GM19099 (cell line): ENCODE results near the gene ZNF808.

ENCODE experiments used
- POLR2A ChIP-seq: IDR thresholded peaks from 3 replicates; pipeline ENCODE4 v1.6.1; 2011; ENCODE audit warnings: low read depth; ENCODE audit not compliant: insufficient read length; ENCODE audit errors: extremely low read depth

The ZNF808 gene

DNA sequence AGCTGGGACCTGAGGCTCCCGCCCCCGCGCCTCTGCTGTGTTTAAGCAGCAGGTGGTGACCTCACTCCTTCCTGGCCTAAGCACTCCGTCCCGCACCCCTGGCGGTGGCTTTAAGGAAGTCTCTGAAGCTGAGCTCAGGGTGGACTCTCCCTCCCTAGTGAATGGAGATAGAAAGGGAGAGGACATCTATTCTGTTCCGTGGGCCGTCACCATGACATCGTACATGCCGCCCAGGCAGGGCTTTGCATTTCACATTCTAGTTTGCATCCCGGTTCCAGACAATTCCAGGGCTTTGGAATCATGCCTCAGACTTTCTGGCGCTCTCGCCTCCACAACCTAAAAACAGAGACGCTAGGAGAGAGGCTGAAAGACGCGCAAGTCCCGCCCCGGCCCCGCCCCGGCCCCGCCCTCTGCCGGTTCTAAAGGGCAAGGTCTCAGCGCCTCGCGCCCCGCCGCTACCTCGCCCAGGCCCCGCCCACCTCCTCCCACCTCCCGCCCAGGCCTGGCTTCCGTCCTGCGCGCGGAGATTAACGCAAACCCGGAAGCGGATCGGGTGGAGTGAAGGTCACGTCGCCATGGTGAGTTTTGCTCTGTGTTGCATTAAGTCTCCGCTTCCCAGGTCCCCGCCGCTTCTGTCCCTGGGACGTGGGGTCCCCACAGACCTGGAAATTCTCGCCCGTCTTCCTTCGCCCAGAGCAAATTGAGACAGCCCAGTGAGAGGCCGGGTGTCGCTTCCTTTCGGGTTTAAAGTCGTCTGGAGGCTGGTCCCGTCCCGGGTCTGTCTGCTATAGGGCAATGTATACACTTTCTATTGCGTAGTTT, at the start of gene ZNF808:
TSS of gene ZNF808 (plus strand) at position 535 of the 822 bp plus-strand sequence. CDS start 15,617 bp downstream, outside the sequence.
- TF ChIP-seq POLR2A, result peak; percentile 82

DNA sequence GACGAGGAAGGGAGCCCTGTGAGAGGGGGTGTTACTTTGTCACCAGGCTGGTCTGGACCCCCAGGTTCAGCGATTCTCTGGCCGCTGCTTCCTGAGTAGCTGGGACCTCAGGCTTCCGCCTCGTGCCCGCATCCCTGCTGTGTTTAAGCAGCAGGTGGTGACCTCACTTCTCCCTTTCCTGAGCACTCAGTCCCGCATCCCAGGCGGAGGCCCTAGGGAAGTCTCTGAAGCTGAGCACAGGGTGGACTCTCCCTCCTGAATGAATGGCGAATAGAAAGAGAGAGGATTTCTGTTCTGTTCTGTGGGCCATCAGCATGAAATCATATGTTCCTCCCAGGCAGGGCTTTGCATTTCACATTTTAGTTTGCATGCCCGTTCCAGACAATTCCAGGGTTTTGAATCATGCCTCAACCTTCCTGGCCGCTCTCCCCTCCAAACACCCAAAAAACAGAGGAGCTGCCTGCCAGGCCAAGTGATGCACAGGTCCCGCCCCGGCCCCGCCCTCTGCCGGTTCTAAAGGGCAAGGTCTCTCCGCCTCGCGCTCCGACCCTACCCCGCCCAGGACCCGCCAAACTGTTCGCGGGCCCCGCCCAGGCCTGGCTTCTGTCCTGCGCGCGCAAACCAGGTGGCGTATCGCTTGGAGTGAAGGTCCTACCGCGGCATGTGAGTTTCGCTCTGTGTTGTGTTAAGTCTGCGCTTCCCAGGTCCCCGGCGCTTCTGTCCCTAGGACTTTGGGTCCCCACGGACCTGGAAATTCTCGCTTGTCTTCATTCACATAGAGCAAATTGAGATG, 35.1 kb upstream of the ZNF808 start:
- TF ChIP-seq POLR2A, result no peak

DNA sequence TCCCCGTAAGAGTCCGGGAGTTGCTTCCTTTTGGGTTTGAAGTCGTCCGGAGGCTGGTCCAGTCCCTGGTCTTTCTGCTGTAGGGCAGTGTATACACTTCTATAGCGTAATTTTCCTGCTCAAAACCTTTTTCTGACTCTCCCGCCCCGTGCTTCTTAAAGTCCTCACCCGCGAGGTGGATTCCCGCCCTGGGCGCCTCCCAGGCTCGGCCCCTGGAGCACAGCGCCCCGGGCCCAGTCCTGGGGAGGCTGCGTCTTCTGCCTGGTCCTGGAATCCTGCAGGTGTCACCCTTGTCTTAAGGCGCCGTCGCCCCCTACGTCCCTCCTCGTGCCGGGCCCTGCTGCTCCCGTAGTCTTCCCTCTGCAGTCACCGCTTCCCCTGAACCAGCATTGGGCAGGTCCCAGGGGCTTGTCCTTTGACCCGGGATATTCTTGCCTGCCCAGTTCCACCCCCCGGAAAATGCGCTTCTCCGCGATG, 34.4 kb upstream of the ZNF808 start:
- no peak for TF ChIP-seq POLR2A

DNA sequence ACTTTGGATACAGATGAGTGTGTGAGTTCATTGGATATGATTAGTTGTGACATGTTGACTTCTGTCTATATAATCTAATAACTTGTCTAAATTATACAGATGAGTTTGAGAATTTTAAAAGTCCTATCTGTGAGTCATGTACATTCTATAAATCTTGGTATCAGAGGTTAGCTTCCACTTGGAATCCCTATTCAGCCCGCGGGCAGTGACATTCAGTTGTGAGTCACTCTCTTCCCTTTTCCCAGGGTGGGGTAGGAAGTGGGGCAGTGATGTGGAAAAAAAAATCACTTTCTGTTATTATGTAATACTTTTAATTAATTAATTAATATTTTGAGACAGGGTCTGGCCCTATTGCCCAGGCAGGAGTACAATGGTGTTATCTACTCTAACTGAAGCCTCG, 33.0 kb upstream of the ZNF808 start:
- TF ChIP-seq POLR2A, result no peak

DNA sequence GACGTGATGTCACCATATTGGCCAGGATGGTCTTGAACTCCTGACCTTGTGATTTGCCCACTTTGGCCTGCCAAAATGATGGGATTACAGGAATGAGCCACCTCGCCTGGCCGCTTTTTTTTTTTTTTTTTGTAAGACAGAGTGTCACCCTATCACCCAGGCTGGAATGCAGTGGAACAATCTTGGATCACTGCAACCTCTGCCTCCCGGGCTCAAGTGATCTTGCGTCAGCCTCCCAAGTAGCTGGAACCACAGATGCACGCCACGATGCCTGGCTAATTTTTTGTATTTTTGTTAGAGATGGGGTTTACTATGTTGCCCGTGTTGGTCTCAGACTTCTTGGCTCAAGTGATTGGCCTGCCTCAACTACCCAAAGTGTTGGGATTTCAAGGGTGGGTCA, 28.9 kb upstream of the ZNF808 start:
- TF ChIP-seq POLR2A, result no peak

DNA sequence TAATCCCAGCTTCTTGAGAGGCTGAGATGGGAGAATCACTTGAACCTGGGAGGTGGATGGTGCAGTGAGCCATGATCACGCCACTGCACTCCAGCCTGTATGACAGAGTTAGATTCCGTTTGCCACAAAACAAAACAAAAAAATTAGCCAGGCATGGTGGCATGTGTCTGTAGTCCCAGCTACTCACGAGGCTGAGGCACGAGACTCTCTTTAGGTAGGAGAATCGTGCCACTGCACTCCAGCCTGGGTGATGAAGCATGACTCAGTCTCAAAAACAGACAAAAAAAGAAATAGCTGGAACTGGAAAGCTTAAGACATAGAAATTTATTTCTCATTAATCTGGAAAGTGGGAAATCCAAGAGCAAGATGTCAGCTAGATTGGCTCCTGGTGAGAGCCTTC, 20.2 kb upstream of the ZNF808 start:
- no peak for TF ChIP-seq POLR2A

DNA sequence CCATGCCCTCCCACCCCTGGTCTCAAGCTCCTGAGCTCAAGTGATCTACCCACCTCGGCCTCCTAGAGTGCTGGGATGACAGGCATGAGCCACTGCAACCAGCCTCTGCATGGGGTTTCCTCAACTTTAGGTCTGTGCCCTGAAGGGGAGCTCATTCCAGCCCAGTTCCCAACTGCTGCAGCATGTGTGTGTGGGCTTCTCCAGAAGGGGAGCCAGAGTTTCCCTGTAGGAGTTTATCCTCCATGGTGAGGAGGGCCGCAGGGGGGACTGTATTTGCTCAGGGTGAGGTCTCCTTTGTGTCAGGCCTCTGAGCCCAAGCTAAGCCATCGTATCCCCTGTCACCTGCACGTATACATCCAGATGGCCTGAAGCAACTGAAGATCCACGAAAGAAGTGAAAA, 11.3 kb upstream of the ZNF808 start:
- no peak for TF ChIP-seq POLR2A

DNA sequence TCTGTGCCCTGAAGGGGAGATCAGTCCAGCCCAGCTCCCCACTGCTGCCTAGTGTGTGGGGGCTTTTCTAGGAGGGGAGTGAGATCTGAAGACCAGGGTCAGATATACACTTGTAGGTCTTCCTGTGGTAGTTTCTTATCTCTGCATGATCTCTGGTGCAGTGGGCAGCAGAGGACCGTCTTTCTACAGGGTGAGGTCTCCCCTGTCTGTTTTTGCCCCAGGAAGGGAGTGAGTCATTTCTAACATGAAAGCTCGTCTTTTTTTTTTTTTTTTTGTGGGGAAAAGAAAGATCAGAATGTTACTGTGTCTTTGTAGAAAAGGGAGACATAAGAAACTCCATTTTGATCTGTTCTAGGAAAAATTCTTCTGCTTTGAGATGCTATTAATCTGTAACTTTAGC, 8.8 kb upstream of the ZNF808 start:
- no peak for TF ChIP-seq POLR2A

DNA sequence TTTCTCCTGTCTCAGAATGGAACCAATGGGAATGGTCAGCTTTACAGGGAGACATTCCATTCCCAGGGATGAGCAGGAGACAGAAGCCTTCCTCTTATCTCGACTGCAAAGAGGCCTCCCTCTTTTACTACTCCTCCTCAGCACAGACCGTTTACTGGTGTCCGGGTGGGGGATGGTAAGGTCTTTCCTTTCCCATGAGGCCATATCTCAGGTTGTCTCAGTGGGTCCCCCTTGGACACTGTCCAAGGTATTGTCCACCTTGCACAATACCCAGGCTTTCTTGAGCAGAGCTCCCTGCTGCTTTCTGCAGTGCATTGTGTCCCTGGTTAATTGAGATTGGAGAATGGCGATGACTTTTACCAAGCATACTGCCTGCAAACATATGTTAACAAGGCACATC, 7.5 kb upstream of the ZNF808 start:
- TF ChIP-seq POLR2A, result no peak

DNA sequence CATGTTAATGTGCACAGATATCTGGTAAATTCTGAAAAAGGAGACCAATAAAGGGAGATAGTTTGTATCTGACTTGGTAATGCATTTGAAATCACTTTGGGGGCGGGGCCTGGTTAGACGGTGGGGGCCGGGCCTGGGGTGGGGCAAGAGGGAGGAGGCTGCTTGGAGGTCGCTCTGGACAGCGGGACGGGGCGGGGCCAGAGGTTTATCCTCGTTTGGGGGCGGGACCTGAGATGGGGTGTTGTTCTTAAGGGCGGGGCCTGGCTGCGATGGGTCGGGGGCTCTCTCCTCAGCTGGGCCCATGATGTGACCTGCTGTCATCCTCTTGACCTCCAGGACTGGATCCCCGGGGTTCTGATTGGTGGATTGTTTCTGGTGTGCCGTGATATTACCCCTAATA, 4.9 kb upstream of the ZNF808 start:
- TF ChIP-seq POLR2A, result no peak

DNA sequence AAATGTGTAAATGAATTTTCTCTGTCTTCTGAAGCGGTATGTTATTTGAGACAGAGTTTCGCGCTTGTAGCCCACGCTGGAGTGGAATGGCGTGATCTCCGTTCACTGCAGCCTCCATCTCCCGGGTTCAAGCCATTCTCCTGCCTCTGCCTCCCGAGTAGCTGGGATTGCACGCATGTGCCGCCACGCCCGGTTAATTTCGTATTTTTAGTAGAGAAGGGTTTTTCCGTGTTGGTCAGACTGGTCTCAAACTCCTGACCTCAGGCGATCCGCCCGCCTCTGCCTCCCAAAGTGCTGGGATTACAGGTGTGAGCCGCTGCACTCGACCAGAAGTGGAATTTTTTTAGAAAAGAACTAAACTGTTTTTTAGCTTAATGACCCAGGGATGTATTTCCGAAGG, 3.4 kb upstream of the ZNF808 start:
- no peak for TF ChIP-seq POLR2A

DNA sequence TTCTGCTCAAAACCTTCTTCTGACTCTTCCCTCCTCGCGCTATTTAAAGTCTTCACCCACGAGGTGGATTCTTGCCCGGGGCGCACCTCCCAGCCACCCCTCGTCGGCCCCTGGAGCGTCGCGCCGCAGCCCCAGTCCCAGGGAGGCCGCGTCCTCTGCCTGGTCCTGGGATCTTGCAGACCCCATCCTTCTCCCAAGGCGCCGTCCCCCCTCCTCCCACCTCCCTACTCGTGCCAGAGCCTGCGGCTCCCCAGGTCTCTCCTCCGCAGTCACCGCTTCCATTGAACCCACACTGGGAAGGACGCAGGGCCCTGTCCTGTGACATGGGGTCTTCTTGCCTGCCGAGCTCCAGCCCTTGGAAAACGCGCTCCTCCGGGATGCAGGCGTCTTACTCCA, 486 bp downstream of the ZNF808 start:
- no peak for TF ChIP-seq POLR2A

DNA sequence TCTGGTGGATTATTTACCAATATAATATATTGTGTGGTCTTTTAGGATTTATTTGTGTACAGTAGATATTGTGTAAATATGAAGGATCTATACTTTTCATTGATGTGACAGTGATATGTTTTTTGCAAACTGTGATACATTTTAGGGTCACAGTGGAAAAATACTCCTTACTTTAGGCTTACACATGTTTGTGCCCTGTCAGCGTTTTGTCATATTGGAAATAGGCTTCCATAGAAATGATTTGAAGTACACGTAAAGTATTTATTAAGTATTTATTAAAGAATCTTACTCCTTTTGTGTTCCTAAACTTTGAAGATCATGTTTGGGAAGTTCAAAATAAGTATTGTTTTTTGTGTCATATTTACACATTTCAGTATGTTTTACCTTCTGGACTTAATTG, 5.0 kb downstream of the ZNF808 start:
- no peak for TF ChIP-seq POLR2A

DNA sequence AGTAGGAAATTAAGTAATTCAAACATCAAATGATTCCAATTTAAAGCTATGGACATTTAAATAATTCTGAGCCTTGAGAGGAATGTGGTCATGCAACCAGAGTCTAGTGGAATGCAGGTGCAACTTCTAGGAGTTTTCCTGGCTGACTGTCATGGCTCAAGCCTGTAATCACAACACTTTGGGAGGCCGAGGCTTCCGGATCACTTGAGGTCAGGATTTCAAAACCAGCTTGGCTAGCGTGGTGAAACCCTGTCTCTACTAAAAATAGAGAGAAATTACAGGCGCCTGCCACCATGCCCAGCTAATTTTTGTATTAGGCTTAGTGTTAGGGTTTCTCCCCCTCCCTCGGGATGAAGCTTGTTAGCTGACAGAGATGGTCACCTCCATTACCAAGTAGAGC, 6.4 kb downstream of the ZNF808 start:
- no peak for TF ChIP-seq POLR2A

DNA sequence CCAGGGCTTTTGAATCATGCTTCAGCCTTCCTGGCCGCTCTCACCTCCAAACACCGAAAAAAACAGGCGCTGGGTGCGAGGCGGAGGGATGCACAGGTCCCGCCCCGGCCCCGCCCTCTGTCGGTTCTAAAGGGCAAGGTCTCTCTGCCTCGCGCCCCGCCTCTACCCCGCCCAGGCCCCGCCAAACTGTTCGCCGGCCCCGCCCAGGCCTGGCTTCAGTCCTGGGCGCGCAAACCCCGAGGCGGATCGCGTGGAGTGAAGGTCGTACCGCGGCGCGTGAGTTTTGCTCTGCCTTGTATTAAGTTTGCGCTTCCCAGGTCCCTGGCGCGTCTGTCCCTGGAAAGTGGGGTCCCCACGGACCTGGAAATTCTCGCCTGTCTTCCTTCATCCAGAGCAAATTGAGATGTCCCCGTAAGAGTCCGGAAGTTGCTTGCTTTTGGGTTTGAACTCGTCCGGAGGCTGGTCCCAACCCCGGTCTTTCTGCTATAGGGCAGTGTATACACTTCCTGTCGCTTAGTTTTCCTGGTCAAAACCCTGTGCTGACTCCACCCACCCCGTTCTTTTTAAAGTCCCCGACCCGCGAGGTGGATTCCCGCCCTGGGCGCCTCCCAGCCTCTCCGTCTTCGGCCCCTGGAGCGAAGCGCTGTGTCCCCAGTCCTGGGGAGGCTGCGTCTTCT, 8.4 kb downstream of the ZNF808 start:
- TF ChIP-seq POLR2A, result peak; percentile 81
